HG03196 (cell line): ENCODE data around the gene ZFP36L2.

Experiments
- ATAC-seq: cut with Tn5 transposase; IDR thresholded peaks from one replicate; pipeline ENCODE4 v1.9.1; 2021; ENCODE audit not compliant: unreplicated experiment

ZFP36L2 gene

DNA sequence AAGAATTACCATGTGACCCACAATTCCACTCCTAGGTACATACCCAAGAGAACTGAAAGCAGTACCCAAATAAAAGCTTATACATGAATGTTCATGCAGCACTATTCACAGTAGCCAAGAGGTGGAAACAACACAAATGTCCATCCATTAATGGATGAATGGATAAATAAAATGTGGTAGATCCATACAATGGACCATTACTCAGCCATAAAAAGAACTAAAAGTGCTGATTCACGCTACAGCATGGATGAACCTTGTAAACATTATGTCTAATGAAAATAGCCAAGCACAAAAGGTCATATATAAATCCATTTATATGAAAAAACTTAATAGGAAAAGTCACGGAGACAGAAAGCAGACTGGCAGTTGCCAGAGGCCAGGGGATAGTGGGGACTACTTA is 23.6 kb upstream of the ZFP36L2 start:
- ATAC-seq, result no peak

DNA sequence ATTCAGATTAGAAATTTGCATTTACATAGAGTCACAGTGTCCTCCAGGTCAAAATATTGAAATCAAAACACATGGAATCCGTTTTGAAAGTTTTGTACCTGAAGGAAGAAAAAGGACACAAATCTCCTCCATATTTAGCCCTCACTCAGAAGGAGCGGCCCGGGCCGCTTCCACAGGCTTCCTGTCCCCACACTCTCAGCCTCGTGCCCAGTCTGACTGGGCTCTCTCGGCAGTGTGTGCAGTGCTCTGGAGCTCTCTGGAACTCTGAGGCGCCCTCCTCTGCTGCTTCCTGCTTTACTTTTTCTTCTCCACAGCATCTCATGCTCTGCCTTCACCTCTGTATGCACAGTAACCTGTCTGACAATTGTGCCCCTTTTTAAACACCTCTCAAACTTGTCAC is 22.2 kb upstream of the ZFP36L2 start:
- ATAC-seq, result no peak

DNA sequence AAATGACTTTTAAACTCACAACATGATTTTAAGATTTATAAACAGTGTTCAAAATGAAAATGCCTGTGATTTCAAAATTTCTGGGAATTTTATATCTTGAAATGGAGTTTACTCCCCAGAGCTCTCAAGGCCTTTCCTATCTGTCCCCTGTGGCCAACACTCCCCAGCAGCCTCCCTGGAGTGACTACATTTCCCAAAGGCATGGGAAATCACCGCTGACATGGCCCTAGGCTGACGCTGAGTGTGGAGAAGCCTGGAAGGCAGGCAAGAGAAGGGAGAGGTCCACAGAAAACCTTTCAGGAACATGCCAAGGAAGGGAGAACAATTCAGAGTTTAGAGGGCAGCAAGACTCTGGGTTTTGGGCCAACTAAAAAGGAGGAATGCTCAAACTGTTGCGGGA is 20.2 kb upstream of the ZFP36L2 start:
- no peak for ATAC-seq

DNA sequence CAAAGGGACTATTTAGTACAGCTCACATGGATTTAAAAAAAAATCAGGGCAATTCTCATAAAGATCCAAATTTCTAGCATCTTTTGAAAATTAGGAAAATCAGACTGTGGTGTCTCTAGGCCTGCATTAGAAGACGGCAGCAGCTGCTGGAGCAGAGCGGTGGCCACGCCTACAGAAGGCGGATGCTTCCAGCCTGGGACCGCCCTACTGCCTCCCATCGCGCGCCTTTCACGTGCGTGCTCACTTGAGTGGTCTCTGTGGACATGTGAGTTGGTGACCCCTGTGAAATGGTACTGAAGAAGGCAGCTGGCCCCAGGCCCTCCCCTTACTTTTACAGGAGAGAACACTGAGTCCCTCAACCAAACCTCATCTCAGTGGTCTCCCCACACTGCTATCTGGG is 15.2 kb upstream of the ZFP36L2 start:
- no peak for ATAC-seq

- no peak for ATAC-seq
These were observed 14.4 kb upstream of the ZFP36L2 start for GRCh38 chr2:43240766-43241150.

DNA sequence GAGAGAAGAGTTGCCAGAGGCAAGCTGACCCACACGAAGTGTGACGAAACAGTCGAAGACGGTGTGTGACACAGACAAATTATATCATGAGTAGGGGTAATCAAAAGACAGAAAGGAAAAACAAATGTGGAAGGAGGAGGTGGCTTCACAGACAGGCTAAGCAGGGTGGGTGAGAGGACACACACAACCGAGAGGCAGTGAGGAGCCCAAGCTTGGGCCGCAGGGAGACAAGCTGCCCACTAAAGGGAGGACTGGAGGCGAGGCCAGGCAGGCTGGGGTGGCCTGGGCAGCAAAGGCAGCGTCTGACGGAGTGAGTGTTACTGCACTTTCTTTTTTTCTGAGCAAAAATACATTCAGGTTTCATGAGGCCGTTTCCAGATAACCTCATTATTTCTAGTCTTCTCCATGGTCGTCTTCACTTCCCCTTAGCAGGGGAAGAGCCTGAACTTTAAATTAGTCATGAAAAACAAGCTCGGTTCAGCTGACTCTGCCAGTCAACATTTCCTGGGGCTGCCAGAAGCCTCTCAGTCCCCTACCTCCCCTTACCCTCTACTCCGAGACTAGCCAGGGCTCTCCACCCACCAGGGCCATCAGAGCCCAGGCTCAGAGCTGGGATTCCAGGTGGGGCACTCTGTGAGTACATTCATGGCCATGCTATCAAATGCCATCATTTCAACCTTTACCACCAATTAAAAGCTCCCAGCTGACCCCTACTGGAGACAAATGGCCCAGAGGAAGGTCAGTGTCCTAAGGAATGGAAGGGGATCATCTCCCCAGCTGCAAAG is 13.8 kb upstream of the ZFP36L2 start:
- ATAC-seq, result no peak

- no peak for ATAC-seq
These were observed 12.4 kb upstream of the ZFP36L2 start for GRCh38 chr2:43238813-43239212.

DNA sequence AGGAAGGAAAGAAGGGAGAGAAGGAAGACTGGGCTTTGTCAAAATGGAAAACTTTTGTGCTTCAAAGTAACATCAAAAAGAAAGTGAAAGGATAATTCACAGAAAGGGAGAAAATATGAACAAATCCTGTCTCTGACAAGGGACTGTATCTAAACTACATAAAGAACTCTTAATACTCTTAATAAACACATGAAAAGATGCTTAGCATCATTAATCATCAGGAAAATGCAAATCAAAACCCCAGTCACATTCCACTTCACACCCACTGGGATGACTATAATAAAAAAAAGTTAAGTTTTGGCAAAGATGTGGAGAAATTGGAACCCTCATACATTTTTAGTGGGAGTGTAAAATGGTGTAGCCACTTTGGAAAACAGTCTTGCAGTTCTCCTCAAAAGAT is 11.8 kb upstream of the ZFP36L2 start:
- no peak for ATAC-seq

DNA sequence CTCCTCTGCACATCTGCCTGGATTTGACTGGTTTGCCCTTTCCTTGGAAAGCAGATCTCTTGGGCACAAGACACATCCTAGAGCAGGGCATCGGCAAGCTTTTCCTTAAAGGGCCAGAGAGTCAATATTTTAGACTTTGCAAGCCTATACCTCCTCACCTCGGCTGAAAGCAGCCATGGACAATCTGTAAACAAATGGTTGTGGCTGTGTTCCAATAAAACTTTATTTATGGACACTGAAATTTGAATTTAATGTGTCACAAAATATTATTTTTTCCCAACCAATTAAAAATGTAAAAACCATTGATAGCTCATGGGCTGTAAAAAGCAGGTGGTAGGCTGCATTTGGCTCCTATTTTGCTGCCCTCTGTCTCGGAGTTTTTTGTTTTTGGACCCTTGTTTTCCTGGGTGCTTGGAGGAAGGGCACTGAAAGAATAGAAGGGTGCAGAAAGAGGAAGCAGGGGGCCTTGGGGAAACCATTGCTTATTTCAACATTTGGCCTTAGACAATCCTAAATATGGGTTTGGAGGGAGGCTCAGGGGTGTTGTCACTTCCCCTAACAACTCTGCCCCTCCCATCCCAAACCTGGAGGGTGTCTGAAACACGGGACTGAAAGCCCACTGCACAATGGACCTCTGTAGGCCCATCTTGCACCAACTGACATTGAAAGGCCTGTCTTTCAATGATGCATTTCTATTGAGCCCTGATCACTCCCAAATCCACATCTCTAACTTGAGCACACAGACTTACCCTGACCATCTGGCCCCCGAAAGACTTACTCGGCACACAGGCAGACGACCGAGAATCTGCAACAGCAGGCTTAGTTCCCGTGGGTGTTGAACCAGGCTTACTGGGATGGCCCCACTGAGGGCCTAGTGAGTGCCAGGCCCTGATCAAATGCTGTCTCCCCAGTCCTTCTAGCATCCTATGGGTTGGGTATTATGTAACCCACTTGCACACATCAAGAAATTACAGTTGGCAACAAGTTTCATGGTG is 7.1 kb upstream of the ZFP36L2 start:
- no peak for ATAC-seq

GRCh38 chr2:43230951-43231827 is 4.8 kb upstream of the ZFP36L2 start:
- no peak for ATAC-seq

DNA sequence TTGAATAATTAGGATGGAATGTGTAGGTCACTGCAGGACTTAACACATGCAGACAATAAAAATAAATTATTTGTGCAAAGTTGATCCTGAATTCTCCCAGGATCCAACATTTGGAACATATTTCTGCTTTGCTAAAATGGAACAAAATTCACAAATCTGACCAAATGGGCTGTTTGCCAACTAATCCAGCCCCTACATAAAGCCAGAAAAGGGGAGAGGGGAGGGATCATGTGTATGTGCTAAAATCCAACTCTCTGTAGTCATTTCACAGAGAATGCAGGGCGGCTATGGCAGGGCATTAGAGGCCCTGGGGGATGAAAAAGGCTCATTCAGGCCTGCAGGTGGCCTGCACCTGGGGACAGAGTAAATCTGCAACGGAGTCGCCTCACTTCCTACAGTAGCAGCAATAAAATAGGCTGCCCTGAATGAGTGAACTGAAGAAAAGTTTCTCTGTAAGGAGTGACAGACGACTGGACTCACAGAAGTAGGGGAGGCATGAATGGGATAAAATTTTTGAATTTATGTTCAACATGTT is 4.0 kb upstream of the ZFP36L2 start:
- no peak for ATAC-seq

DNA sequence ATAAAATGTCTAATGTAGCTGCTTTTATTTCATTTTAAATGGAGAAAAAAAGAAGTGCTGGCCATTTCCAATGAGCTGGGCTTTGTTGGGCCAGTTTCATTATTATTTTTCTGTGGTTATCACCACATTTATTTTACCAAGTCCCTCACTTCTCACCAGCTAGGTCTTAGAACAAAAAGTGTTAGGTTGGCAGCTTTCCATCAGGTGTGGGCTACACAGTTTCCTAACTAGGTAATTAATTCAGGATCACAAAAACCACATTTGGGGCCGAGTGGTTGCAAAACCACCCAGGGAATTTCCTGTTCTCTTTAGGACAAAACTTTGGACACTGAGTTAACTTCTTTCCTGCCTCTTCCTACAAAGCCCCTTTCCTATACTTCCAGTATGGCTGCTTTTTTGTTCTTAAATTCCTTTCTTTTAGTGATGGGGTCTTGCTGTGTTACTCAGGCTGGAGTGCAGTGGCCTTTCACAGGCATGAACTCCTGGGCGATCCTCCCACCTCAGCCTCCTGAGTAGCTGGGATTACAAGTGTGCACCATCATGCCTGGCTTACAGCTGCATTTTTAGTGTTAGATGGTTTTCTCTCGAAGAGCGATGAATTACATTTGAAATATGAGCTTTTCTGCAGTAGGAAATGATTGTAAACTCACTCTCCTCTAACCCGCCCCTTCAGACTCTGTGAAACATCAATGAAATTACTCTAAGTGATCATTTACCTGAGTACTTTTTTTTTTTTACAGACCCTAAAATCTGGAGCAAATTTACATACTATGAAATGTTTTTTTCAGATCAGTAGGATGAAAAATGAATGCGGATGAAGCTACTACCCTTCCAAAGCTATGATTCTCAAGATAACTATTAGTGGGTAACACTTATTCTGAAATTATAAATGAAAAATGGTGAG is 2.6 kb upstream of the ZFP36L2 start:
- no peak for ATAC-seq

GRCh38 chr2:43228321-43228751 is 1.9 kb upstream of the ZFP36L2 start:
- ATAC-seq, result no peak

DNA sequence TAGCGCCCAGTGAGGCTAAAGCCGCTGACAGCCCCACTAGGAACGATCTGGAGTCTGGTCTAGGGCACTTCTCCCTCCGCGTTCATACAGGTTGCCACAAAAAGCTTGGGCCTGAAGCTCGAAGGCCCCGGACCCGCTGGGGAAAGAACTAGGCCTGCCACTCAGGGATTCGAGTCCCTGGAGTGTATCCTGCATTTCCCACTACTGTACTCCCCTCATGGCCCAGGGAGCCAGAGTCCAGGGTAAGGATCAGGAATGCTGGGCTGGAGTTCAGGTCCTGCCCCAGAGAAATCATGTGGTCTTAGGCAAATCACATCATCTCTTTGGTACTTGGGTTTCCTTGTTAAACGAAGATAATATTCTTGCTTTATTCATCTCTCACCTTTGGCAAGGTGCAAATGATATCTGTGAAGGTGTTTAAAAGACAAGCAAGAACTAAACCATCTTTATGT is 1.4 kb upstream of the ZFP36L2 start:
- ATAC-seq, result no peak

- ATAC-seq, result peak; percentile 9
These were observed 786 bp upstream of the ZFP36L2 start for GRCh38 chr2:43226955-43227829.

DNA sequence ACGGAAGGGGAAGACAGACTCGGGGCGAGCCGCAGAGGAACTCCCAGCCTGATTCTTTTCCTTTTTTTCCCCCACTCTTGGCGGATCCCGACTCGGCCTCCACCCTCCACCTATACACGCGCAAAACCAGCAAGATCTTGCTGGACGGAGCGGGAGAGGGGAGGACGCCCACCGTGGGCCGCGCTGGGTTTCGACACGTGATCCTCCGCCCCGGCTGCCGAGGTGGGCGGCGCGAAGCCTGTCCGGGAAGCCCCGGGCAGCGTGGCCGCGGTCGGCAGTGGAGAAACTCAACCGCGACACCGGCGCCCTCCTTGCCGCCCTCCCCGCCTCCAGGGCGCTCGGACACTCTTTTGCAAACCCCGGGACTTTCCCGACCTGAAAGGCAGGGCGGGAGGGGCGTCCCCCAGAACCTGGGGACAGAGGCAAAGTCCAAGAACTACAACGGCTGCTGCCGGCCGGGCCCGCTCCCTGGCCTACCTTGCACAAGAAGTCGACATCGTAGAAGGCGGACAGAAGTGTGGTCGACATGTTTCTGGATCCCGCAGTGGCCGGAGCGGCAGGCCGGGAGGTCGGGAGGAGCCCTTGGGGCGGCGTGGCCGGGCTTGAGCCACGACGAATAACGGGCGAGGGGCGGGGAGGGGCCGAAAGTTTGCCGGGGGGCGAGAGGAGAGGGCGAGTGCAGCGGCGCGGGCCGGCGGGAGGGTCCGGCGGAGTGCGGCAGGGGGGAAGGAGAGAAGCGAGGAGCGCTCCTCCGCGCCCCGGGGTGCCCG is 433 bp downstream of the ZFP36L2 start:
- peak; percentile 30 for ATAC-seq

- ATAC-seq, result no peak
These were observed 1.2 kb downstream of the ZFP36L2 start for GRCh38 chr2:43225093-43225787.
